Spleen (tissue), 11 donors: ENCODE data around the gene TTC28. TPM values are rescaled to one million over a fixed set of nuclear protein-coding genes. Genes with fewer than 3 reads are reported as not detected.

Source experiments
- DNase-seq: peaks from one replicate; pipeline ENCODE4 v3.0.0-alpha.2; 2020
- H3K27ac ChIP-seq, 8 donors: fragments of 200-600 bp; sonication (generic) in 7 of 8; 1 replicate in 4 of 8; 2 replicates in 4 of 8; pipeline versions ENCODE4 v1.5.0 to v1.8.0; 2016 to 2021; ENCODE audit warnings: inconsistent platforms in 4 of 8, mild to moderate bottlenecking in 4 of 8, moderate library complexity in 1 of 8
- H3K27me3 ChIP-seq, 7 donors: fragments of 200-600 bp; sonication (generic) in 6 of 7; replicated peaks in 1 of 7; 1 replicate in 4 of 7; 2 replicates in 3 of 7; pipeline versions ENCODE4 v1.5.0 to v1.8.0; 2016 to 2021; ENCODE audit warnings: inconsistent platforms in 3 of 7, mild to moderate bottlenecking in 1 of 7
- H3K36me3 ChIP-seq, 6 donors: fragments of 200-600 bp; sonication (generic) in 5 of 6; 1 replicate in 4 of 6; 2 replicates in 2 of 6; pipeline versions ENCODE4 v1.5.0 to v1.8.0; 2016 to 2021; ENCODE audit warnings: inconsistent platforms in 2 of 6
- H3K4me1 ChIP-seq, 6 donors: fragments of 200-600 bp; sonication (generic) in 5 of 6; 1 replicate in 3 of 6; 2 replicates in 3 of 6; pipeline versions ENCODE4 v1.5.0 to v1.8.0; 2016 to 2021; ENCODE audit warnings: inconsistent platforms in 3 of 6
- H3K4me3 ChIP-seq, 8 donors: fragments of 200-600 bp; sonication (generic) in 7 of 8; 1 replicate in 4 of 8; 2 replicates in 4 of 8; pipeline versions ENCODE4 v1.5.0 to v1.8.0; 2016 to 2021; ENCODE audit warnings: inconsistent platforms in 4 of 8, mild to moderate bottlenecking in 4 of 8, moderate library complexity in 2 of 8
- H3K9me3 ChIP-seq, 8 donors: fragments of 200-600 bp; sonication (generic) in 7 of 8; 1 replicate in 4 of 8; 2 replicates in 4 of 8; pipeline versions ENCODE4 v1.5.0 to v1.8.0; 2016 to 2021; ENCODE audit warnings: inconsistent platforms in 4 of 8
- POLR2A ChIP-seq, 3 donors: fragments of 450-650 bp; IDR thresholded peaks; one replicate each; pipeline ENCODE4 v1.5.1; 2017; ENCODE audit warnings: antibody characterized with exemption in 3 of 3, mild to moderate bottlenecking in 1 of 3
- POLR2AphosphoS5 ChIP-seq, 3 donors: sonication (generic); formaldehyde crosslinking; IDR thresholded peaks; one replicate each; pipeline ENCODE4 v1.5.1; 2017; ENCODE audit warnings: antibody characterized with exemption in 3 of 3
- WGBS, 5 donors: extraction: QIAGEN DNeasy Blood & Tissue Kit in 3 of 5; methylation state at CpG; one replicate each; pipeline versions ENCODE4 v1.1.5 to v1.1.7; 2013 to 2018; 5-methylcytosine and 5-hydroxymethylcytosine counted together
- intact Hi-C: fragments of 100-400 bp; cut with DNase I; formaldehyde crosslinking; loops from one replicate; pipeline ENCODE4 v1.15.0; 2023; ENCODE audit warnings: low total_unique reads
- polyA plus RNA-seq, 3 donors: library from polyadenylated mRNA; stranded (reverse); fragments of 200-250 nt; gene quantifications; one replicate each; pipeline ENCODE4 v1.2.1, GENCODE V29; 2013
- total RNA-seq, 7 donors: library from RNA; depleted of rRNA in 3 of 7; stranded (reverse); fragments of >200 nt in 3 of 7; fragmentation: NEBNext Ultra II Directional in 4 of 7; extraction: Animal tissue kit (Norgen Biotek cat#: 25700) in 4 of 7; gene quantifications; one replicate each; pipeline versions ENCODE4 v1.1.0 to v1.2.1, GENCODE V29; 2016 to 2021
- TF ChIP-seq, protein P1 (sequence below), 11 experiments: fragments of 200-600 bp in 7 of 11; fragments of 450-650 bp in 4 of 11; sonication (generic) in 4 of 11; IDR thresholded peaks in 8 of 11; conservative IDR thresholded peaks in 3 of 11; 1 replicate in 7 of 11; 2 replicates in 4 of 11; pipeline versions ENCODE4 v1.4.0 to v1.8.0; 2016 to 2021; ENCODE audit warnings: antibody characterized with exemption in 11 of 11, inconsistent platforms in 4 of 11, mild to moderate bottlenecking in 1 of 11
- donor health status: healthy with polysubstance abuse.
- donor health status: DM: no; HTN: no; CAD: no; lungs with moderate emphysema.
- donor health status: DM: no; HTN: no; CAD: no.
- donor health status: Bipolar disorder and iron deficiency.
- donor health status: healthy.
- donor health status: DM: no; HTN: no; CAD: no.
- donor health status: DM: yes; HTN: yes; CAD: no.

Gene TTC28
- total and polyA plus RNA-seq, 10 donors = 0.62 to 69.0 (median 33.5) TPM

DNA sequence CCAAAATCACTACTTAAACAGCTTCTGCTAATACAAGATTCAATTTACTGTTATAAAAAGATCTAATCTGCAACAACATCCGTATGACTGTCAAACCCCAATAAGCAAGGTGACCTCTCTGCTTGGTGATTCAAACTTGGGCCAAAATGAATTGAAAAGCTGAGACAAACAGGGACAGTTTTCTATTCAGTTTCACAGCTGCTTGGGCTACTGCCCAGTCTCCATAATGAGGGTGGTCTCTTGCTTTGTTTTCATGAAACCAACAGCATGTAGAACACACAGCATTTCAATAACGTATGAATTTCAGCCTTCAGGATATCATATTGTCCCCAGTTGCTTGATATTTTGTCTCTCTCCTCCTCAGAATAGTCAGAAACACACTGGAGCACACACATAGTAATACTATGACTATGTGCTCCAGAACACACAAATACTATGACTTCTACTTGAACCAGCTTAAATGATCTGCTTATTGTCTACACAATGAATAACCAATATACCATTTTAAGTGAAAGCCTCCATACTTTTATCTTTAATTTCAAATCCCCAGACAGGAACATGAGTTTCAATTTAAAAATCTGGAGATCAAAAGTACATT is 285.0 kb downstream of the TTC28 start:
- Histone ChIP-seq H3K4me1 (peaks cover 0 to 10% (median 1%) of the 10 kb centered on the region in 6 donors), H3K27me3 (no peaks in the 10 kb centered on the region), H3K36me3 (no peaks in the 10 kb centered on the region), H3K27ac (no peak overlapping the region), H3K4me3 (no peak overlapping the region), H3K9me3 (no peaks in the 10 kb centered on the region)
- WGBS, 5 donors = 65 to 88% (median 83%) methylated on average over 2 of the region's 2 CpGs
- TF ChIP-seq POLR2AphosphoS5 (IDR thresholded peaks at IDR 0.05) = no peak
- TF ChIP-seq, protein P1, sequence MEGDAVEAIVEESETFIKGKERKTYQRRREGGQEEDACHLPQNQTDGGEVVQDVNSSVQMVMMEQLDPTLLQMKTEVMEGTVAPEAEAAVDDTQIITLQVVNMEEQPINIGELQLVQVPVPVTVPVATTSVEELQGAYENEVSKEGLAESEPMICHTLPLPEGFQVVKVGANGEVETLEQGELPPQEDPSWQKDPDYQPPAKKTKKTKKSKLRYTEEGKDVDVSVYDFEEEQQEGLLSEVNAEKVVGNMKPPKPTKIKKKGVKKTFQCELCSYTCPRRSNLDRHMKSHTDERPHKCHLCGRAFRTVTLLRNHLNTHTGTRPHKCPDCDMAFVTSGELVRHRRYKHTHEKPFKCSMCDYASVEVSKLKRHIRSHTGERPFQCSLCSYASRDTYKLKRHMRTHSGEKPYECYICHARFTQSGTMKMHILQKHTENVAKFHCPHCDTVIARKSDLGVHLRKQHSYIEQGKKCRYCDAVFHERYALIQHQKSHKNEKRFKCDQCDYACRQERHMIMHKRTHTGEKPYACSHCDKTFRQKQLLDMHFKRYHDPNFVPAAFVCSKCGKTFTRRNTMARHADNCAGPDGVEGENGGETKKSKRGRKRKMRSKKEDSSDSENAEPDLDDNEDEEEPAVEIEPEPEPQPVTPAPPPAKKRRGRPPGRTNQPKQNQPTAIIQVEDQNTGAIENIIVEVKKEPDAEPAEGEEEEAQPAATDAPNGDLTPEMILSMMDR (IDR thresholded peaks at IDR 0.05 in 8 of 11, conservative IDR thresholded peaks at IDR 0.05 in 3 of 11) = no peak
- no peak for TF ChIP-seq POLR2A (IDR thresholded peaks at IDR 0.05)
- intact Hi-C loops = no loop called here
- no peak for DNase-seq

DNA sequence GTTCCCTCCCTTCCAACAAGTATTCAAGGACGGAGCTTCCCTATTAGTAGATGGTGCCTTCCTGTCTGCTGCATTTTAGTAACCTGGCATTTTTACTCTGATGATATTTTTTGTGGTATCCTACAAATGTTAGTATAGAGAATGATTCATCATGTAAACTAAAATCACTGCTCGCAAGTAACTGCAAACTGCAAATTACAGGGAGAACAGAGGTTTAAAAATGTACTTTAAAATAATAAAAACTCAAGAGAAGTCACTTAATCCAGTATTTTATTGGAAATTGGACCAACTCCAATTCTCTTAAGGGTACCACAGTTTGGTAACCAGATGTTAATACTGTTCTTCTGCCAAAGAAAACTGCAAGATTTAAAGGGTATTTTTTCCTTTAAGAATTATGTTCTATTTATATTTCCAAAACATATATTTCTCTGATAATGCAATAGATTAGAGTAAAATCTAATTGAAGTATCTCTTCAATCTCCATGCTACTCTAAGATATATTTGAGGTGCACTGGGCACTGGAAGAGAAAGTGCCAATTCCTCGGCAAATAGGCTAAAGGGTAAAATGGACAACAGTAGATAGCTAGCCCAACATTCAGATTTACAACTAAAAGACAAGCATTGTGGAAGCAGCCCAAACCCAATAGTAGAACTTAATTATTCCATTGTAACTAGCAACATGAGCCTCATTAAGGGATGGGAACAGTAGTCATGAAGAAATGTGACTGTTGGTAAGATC is 298.0 kb downstream of the TTC28 start:
- no peaks in the 10 kb centered on the region for H3K9me3 ChIP-seq
- DNase-seq = no peak
- peaks cover 0 to 12% (median 0%) of the 10 kb centered on the region in 6 donors for H3K4me1 ChIP-seq
- TF ChIP-seq POLR2AphosphoS5 (IDR thresholded peaks at IDR 0.05) = no peak
- TF ChIP-seq, protein P1 (IDR thresholded peaks at IDR 0.05 in 8 of 11, conservative IDR thresholded peaks at IDR 0.05 in 3 of 11) = no peak
- TF ChIP-seq POLR2A (IDR thresholded peaks at IDR 0.05) = no peak
- no peak overlapping the region for H3K4me3 ChIP-seq
- no peaks in the 10 kb centered on the region for H3K36me3 ChIP-seq
- intact Hi-C loops = no loop called here
- whole genome bisulfite sequencing, 5 donors = 73 to 86% (median 82%) methylated on average over 3 of the region's 3 CpGs
- no peaks in the 10 kb centered on the region for H3K27me3 ChIP-seq
- no peak overlapping the region for H3K27ac ChIP-seq

DNA sequence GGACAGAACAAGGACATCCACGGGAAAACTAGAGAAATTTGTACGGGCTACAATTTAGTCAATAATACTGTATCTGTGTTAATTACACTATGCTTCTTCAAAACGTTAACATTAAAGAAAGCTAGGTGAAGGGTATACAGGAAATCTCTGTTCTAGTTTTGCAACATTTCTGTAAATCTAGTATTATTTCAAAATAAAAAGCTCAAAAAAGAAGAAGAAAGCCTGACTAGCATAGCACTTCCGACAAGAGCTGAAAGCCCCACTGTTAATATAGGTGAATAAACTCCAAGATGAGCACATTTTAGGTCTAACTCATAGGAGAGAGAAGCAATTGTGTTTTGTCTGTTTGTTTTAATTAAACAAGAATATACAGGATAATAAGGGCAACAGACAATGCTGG is 299.7 kb downstream of the TTC28 start:
- no peak for TF ChIP-seq POLR2A (IDR thresholded peaks at IDR 0.05)
- TF ChIP-seq POLR2AphosphoS5 (IDR thresholded peaks at IDR 0.05) = no peak
- TF ChIP-seq, protein P1 (IDR thresholded peaks at IDR 0.05 in 8 of 11, conservative IDR thresholded peaks at IDR 0.05 in 3 of 11) = no peak
- no peak overlapping the region for H3K27ac ChIP-seq
- intact Hi-C loops = no loop called here

DNA sequence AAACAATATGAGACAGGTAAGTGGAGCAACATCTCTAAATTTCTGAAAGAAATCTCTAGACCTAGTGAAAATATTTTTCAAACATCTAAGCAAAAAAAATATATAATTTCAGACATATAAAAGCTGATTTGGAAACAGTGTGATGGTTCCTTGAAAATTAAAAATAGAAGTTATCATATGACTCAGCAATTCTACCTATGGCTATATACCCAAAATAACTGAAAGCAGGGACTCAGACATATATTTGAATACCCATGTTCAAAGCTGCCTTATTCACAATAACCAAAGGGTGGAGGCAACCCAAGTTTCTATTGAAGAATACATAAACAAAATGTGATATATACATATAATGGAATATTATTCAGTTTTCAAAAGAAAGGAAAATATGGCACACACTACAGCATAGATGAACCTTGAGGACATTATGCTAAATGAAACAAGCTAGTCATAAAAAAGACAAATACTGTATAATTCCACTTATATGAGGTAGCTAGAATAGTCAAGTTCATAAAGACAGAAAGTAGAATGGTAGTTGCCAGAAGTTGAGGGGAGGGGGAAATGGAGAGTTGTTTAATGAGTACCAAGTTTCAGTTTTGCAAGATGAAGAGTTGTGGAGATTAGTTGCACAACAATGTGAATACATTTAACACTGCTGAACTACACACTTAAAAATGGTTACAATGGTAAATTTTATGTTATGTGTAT is 300.4 kb downstream of the TTC28 start:
- H3K27me3 ChIP-seq = no peaks in the 10 kb centered on the region
- no peak overlapping the region for H3K4me3 ChIP-seq
- TF ChIP-seq POLR2A (IDR thresholded peaks at IDR 0.05) (no peak), POLR2AphosphoS5 (IDR thresholded peaks at IDR 0.05) (no peak)
- TF ChIP-seq, protein P1 (IDR thresholded peaks at IDR 0.05 in 8 of 11, conservative IDR thresholded peaks at IDR 0.05 in 3 of 11) = no peak
- H3K36me3 ChIP-seq = no peaks in the 10 kb centered on the region
- H3K4me1 ChIP-seq = peaks cover 0 to 18% (median 0%) of the 10 kb centered on the region in 6 donors
- H3K9me3 ChIP-seq = no peaks in the 10 kb centered on the region
- no peak for DNase-seq
- intact Hi-C loops = no loop called here
- no peak overlapping the region for H3K27ac ChIP-seq

More for the DNA sequence above, 299.7 kb downstream of the TTC28 start:
- Histone ChIP-seq H3K36me3 (no peaks in the 10 kb centered on the region), H3K4me3 (no peak overlapping the region), H3K9me3 (no peaks in the 10 kb centered on the region), H3K4me1 (peaks cover 0 to 18% (median 0%) of the 10 kb centered on the region in 6 donors), H3K27me3 (no peaks in the 10 kb centered on the region)
- WGBS, 5 donors = 64 to 81% (median 70%) methylated on average over 4 of the region's 4 CpGs
- DNase-seq = no peak
